Activated naive CD4-positive, alpha-beta T cell treated with anti-CD3 and anti-CD28 coated beads, Interleukin-2, amount 10 ng/mL, durations not matched to agents 7 days and 5 days (primary cell): ENCODE results near the gene SPPL2B.
"Not testable (repeated sequence)": the region's sequence is repeated elsewhere in the genome, so short reads cannot be mapped to it uniquely, and the experiment has no call there.

ENCODE experiments used
- CTCF ChIA-PET: fragments of 350-600 bp; sonication (Branson Sonifier 250); formaldehyde crosslinking; loops from one replicate; lab custom pipeline; 2021; ENCODE audit warnings: antibody characterized with exemption; lab: Charles Lee
- DNase-seq: peaks from one replicate; pipeline ENCODE4 v3.0.0-alpha.2; 2020
- H3K27ac Mint-ChIP-seq: one replicate; pipeline ENCODE4 v1.8.0; 2021; ENCODE audit warnings: mild to moderate bottlenecking, moderate library complexity, mixed read lengths
- H3K27me3 Mint-ChIP-seq: one replicate; pipeline ENCODE4 v1.8.0; 2021; ENCODE audit warnings: mild to moderate bottlenecking, mixed read lengths
- H3K36me3 Mint-ChIP-seq: one replicate; pipeline ENCODE4 v1.8.0; 2021; ENCODE audit warnings: mixed read lengths
- H3K4me1 Mint-ChIP-seq: one replicate; pipeline ENCODE4 v1.8.0; 2021; ENCODE audit warnings: mixed read lengths
- H3K4me3 Mint-ChIP-seq: one replicate; pipeline ENCODE4 v1.8.0; 2021; ENCODE audit warnings: mild to moderate bottlenecking, moderate library complexity, mixed read lengths
- H3K9me3 Mint-ChIP-seq: one replicate; pipeline ENCODE4 v1.8.0; 2021; ENCODE audit warnings: mixed read lengths

Gene SPPL2B

DNA sequence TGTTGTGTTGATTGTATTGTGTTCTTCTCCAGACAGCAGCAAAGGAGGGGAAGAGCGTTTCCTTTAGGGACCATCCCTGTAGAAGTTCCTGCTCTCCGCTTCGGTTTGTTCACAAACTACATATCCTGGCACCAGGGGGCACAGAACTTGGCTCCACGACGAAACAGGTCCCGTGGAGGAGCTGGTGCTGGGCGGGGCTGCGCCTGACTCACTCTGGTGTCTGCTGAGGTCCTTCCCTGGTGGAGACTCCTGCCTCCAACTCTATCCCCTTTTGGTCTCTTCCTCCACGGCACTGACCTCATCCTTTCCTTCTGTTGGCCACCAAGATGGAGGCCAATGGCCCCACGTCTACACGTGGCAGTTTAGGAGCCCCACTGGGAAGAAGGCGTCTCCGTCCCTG is 46.3 kb downstream of the SPPL2B start:
- Mint-ChIP-seq H3K9me3 (peaks cover 24% of the 10 kb centered on the region), H3K27ac (no peak overlapping the region), H3K4me3 (no peak overlapping the region), H3K27me3 (peaks cover 13% of the 10 kb centered on the region), H3K4me1 (peaks cover 3% of the 10 kb centered on the region), H3K36me3 (peaks cover 5% of the 10 kb centered on the region)
- no peak for DNase-seq
- CTCF ChIA-PET: no interaction called here

DNA sequence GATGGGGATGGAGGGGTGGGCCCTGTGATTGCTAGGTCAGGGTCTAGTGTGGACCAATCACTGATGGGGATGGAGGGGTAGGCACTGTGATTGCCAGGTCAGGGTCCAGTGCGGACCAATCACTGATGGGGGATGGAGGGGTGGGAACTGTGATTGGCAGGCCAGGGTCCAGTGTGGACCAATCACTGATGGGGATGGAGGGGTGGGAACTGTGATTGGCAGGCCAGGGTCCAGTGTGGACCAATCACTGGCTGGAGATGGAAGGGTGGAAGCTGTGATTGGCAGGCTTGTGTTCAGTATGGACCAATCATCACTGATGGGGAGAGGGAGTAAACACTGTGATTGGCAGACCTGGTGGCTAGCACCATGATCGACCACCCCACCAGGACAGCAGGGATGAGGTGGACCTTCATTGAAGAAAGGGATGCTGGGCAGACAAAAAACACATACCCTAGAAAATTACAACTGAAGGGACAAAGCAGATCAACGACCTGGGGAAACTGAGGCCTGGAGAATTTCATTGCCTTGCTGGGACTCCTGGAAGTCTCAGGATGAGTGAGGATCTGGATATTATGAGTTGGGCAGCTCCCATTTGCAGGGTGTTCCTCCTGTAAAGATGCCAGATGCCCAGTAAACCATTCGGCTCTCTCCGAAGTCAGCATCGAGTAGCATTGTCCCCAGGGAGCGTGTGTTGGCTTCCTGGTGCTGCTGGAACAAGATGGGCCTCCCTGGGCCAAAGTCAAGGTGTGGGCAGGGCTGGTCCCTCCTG is 47.1 kb downstream of the SPPL2B start:
- DNase-seq: no peak
- H3K9me3 Mint-ChIP-seq: peaks cover 27% of the 10 kb centered on the region
- H3K36me3 Mint-ChIP-seq: peaks cover 4% of the 10 kb centered on the region
- H3K4me1 Mint-ChIP-seq: peaks cover 2% of the 10 kb centered on the region
- CTCF ChIA-PET: no interaction called here
- no peak overlapping the region for H3K27ac Mint-ChIP-seq
- no peak overlapping the region for H3K4me3 Mint-ChIP-seq
- H3K27me3 Mint-ChIP-seq: peaks cover 13% of the 10 kb centered on the region

DNA sequence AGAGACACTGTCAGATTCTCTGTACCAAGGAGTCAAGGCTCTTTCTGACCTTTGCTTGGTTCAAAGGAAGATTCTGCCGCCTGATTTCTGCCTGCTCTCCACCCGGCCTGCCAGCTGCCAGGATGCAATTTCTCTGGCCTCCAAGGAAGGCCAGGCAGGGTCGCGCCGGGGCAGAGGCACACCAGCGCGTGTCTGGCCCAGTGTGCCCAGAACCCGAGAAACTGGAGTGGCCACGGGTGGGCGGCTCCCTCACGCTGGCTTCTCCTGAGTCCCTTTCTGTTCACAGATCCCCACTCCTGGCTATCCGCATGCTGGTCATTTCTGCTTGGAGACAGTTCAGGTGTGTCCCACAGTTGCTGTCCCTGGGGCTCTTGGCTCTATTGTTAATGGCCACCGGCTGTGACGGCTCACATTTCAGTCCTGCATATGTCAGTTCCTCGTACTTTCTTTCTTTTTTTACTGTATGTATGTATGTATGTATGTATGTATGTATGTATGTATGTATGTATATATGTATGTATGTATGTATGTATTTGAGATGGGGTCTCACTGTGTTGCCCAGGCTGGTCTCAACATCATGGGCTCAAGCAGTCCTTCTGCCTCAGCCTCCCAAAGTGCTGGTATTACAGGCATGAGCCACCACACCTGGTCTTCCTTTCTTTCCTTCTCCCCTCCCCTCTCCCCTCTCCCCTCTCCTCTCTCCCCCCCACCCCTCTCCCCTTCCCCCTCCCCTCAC is 48.5 kb downstream of the SPPL2B start:
- Mint-ChIP-seq H3K27ac (no peak overlapping the region), H3K4me1 (no peaks in the 10 kb centered on the region), H3K4me3 (no peak overlapping the region), H3K27me3 (peaks cover 5% of the 10 kb centered on the region), H3K9me3 (peaks cover 30% of the 10 kb centered on the region), H3K36me3 (peaks cover 4% of the 10 kb centered on the region)
- CTCF ChIA-PET: no interaction called here
- no peak for DNase-seq

DNA sequence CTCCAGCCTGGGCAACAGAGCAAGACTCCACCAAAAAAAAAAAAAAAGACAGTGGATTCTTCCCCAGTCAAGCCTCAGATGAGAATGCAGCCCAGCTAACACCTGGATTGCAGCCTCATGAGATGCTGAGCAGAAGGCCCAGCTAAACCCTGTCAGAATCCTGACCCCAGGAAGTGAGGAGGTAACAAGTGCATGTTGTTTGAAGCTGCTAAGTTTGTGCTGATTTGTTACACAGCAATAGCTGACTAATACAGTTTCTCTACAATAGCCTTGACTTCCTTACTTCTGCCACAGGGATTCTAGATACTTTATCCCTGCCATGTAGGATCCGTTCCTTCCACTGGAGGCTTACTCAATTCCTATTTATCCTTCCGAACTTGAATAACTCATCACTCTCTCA is 52.1 kb downstream of the SPPL2B start:
- H3K27ac Mint-ChIP-seq: no peak overlapping the region
- CTCF ChIA-PET: interaction anchor here (0.8 kb wide), 1 partner anchor 13 kb away, joined by 3 read pairs; no protein-coding TSS in a partner anchor
- DNase-seq: no peak
- peaks cover 4% of the 10 kb centered on the region for H3K36me3 Mint-ChIP-seq
- peaks cover 30% of the 10 kb centered on the region for H3K9me3 Mint-ChIP-seq
- H3K27me3 Mint-ChIP-seq: peaks cover 11% of the 10 kb centered on the region
- no peaks in the 10 kb centered on the region for H3K4me1 Mint-ChIP-seq
- no peak overlapping the region for H3K4me3 Mint-ChIP-seq

DNA sequence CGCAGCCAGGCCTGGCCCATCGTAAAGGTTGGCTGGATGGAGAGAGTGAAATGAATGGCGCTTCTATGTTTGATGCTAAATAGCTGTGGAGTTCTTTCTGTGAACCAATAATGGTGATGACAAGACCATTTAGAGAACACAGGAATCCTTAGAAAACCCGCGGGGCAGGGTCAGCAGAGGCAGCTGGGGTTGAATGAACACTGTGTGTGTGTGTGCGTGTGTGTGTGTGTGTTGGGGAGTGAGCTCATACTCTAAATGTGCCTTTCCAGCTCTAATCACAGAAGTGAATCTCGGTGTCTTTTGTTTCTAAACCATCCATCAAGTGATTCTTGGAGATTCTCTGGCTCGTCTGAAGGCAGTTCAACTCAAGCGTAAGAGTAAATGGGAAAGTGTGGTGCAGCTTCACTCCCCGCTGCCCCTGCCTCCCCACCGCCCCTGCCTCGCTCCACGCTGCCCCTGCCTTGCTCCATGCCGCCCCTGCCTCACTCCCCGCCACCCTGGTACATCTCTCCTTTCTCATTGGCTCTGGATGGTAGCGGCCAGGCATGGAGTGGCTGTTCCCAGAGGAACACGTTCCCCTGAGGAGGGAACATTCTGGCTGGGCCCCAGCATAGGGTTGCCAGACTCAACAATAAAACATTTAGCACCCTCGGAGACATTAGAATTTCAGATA is 52.8 kb downstream of the SPPL2B start:
- peaks cover 30% of the 10 kb centered on the region for H3K9me3 Mint-ChIP-seq
- no peak overlapping the region for H3K4me3 Mint-ChIP-seq
- H3K4me1 Mint-ChIP-seq: no peaks in the 10 kb centered on the region
- H3K36me3 Mint-ChIP-seq: peaks cover 4% of the 10 kb centered on the region
- H3K27ac Mint-ChIP-seq: no peak overlapping the region
- CTCF ChIA-PET: interaction anchor here (0.8 kb wide), 1 partner anchor 12 kb away, joined by 3 read pairs; no protein-coding TSS in a partner anchor
- DNase-seq: no peak
- H3K27me3 Mint-ChIP-seq: peaks cover 11% of the 10 kb centered on the region

DNA sequence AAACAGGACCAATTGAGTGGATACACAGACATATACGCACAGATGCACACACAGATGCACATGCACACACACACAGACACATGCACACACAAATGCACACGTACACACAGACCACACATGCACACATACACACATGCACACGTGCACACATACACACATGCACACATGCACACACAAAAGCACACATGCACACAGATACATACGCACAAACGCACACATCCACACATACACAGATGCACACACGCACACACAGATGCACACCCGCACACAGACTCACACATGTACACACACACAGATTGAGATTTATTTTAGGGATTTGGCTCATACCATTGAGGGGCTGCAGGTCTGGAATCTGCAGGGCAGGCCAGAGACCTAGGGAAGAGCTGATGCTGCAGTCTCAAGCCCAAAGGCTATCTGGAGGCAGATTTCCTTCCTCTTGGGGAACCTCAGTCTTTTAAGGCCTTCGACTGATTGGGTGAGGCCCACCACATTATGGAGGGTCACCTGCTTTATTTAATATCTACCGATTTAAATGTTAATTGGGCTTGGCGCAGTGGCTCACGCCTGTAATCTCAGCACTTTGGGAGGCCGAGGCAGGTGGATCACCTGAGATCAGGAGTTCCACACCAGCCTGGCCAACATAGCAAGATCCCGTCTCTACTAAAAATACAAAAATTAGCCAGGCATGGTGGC is 54.2 kb downstream of the SPPL2B start:
- CTCF ChIA-PET: no interaction called here
- Mint-ChIP-seq H3K4me1 (no peaks in the 10 kb centered on the region), H3K4me3 (no peak overlapping the region), H3K27ac (no peak overlapping the region), H3K9me3 (peaks cover 28% of the 10 kb centered on the region), H3K36me3 (peaks cover 3% of the 10 kb centered on the region), H3K27me3 (peaks cover 21% of the 10 kb centered on the region)
- no peak for DNase-seq

DNA sequence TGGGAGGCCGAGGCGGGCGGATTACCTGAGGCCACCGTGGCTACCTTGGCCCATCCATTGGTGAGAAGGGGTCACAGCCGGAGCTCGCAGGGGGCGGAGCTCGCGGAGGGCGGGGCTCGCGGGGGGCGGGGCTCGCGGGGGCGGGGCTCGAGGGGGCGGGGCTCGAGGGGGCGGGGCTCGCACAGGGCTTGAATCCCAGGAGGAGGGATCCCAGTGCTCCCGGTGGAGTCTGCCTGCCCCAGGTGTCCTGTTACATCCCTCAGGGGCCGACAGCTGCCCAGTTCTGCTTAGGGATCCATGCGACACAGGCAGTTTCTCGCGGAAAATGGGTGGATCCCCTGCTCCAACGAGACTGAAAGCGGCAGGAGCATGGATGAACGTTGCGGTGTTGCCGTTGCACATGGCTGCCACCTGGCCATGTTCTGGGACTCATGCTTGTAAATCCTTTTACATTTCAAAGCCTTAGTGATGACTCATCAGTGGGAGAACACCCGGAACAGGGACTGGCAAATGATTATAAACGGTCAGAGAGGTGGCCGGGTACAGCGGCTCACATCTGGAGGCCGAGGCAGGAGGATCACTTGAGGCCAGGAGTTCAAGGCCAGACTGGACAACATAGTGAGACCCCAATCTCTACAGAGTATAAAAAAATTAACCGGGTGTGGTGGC is 56.7 kb downstream of the SPPL2B start:
- Mint-ChIP-seq H3K27ac (no peak overlapping the region), H3K27me3 (peaks cover 35% of the 10 kb centered on the region), H3K4me1 (no peaks in the 10 kb centered on the region), H3K36me3 (peaks cover 1% of the 10 kb centered on the region), H3K9me3 (peaks cover 9% of the 10 kb centered on the region), H3K4me3 (no peak overlapping the region)
- DNase-seq: no peak
- CTCF ChIA-PET: no interaction called here

DNA sequence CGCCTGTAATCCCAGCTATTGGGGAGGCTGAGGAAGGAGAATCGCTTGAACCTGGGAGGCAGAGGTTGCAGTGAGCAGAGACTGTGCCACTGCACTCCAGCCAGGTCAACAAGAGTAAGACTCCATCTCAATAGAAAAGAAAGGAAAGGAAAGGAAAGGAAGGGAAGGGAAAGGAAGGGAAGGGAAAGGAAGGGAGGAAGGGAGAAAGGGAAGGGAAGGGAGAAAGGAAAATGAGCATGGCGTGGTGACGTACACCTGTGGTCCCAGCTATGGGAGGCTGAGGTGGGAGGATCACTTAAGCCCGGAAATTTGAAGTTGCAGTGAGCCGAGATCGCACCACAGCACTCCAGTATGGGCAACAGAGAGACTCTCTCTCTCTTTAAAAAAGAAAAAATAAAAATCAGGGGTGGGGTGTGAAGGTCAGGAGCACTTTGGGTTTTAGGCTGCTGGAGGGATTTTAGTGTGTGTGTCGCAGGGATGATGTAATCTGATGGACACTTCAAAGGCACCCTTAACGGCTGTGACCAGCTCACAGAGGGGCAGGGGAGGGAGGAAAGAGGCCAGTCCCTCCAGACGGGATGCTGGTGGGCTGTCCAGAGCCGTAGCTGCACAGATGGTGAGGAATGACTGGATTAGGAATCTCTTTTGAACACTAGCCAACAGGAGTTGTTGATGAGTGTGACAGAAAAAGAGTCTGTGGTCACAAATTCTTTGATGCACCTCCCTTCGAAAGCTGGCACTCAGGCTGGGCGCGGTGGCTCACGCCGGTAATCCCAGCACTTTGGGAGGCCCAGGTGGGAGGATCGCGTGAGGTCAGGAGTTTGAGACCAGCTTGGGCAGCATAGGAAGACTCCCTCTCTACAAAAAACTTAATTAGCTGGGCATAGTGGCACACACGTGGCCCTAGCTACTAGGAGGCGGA is 59.1 kb downstream of the SPPL2B start:
- Mint-ChIP-seq H3K9me3 (no peaks in the 10 kb centered on the region), H3K36me3 (no peaks in the 10 kb centered on the region), H3K4me3 (no peak overlapping the region), H3K27ac (no peak overlapping the region), H3K4me1 (peaks cover 4% of the 10 kb centered on the region), H3K27me3 (peaks cover 43% of the 10 kb centered on the region)
- CTCF ChIA-PET: no interaction called here
- DNase-seq: no peak

DNA sequence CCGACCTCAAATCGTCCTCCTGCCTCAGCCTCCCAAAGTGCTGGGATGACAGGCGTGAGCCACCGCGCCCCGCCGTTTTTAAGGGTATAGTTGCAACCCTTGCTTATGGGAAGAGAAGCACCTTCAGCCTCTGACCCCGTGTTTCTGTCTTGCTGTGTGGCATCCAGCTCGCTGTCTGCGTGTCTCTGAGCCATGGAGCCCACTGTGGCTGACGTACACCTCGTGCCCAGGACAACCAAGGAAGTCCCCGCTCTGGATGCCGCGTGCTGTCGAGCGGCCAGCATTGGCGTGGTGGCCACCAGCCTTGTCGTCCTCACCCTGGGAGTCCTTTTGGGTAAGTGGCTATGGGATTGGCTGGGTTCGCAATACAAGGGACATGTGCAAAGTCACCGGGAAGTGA is 61.1 kb downstream of the SPPL2B start:
- Mint-ChIP-seq H3K27ac (no peak overlapping the region), H3K27me3 (peaks cover 38% of the 10 kb centered on the region)

DNA sequence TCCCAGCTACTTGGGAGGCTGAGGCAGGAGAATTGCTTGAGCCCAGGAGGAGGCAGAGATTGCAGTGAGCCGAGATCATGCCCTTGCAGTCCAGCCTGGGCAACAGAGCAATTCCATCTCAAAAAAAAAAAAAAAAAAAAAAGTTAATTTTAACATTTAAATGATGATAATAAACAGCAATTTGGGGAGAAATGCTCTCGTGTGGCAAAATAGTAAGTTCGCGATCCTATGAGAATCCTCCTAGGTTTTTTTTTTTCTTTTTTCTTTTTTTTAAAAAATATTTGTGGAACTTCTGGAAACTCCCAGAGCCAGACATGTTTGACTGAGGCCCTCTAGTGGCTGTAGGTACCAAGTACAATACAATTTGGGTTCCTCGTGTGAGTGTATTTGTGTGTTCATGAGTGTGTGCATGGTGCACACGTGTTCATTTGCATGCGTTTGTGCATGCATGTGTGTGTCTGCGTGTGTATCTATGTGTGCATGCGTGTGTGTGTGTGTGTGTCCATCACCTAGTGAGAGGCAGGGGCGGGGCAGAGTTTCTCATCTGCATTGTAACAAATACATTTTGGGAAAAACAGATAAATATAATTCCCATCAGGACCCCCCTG is 62.7 kb downstream of the SPPL2B start:
- no peak overlapping the region for H3K4me3 Mint-ChIP-seq
- H3K36me3 Mint-ChIP-seq: no peaks in the 10 kb centered on the region
- CTCF ChIA-PET: interaction anchor here (0.7 to 4.2 kb wide), 9 partner anchors 62 to 552 kb away, joined by 3 to 19 read pairs (median 3); no protein-coding TSS in a partner anchor
- H3K27me3 Mint-ChIP-seq: peaks cover 38% of the 10 kb centered on the region
- peaks cover 24% of the 10 kb centered on the region for H3K4me1 Mint-ChIP-seq
- peak; percentile 56 for DNase-seq
- H3K9me3 Mint-ChIP-seq: no peaks in the 10 kb centered on the region
- no peak overlapping the region for H3K27ac Mint-ChIP-seq

More for the DNA sequence above, 61.1 kb downstream of the SPPL2B start:
- DNase-seq: no peak
- no peaks in the 10 kb centered on the region for H3K36me3 Mint-ChIP-seq
- H3K9me3 Mint-ChIP-seq: no peaks in the 10 kb centered on the region
- H3K4me1 Mint-ChIP-seq: peaks cover 19% of the 10 kb centered on the region
- CTCF ChIA-PET: interaction anchor here (1.1 kb wide), 1 partner anchor 94 kb away, joined by 3 read pairs; no protein-coding TSS in a partner anchor
- H3K4me3 Mint-ChIP-seq: no peak overlapping the region

DNA sequence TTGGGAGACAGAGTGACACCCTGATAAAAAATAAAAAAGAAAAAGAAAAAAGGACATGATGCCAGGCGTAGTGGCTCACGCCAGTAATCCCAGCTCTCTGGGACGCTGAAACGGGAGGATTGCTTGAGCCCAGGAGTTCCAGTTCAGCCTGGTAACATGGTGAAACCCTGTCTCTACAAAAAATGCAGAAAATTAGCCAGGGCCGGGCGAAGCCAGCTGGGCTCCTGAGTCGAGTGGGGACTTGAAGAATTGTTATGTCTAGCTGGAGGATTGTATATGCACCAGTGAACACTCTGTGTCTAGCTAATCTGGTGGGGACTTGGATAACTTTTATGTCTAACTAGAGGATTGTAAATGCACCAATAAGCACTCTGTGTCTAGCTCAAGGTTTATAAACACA is 63.9 kb downstream of the SPPL2B start:
- no peak for DNase-seq
- H3K36me3 Mint-ChIP-seq: no peaks in the 10 kb centered on the region
- CTCF ChIA-PET: interaction anchor here (0.8 to 4.2 kb wide), 11 partner anchors 20 to 252 kb away, joined by 3 to 19 read pairs (median 3); no protein-coding TSS in a partner anchor
- H3K27me3 Mint-ChIP-seq: peaks cover 34% of the 10 kb centered on the region
- no peaks in the 10 kb centered on the region for H3K9me3 Mint-ChIP-seq
- H3K4me3 Mint-ChIP-seq: no peak overlapping the region
- no peak overlapping the region for H3K27ac Mint-ChIP-seq
- peaks cover 24% of the 10 kb centered on the region for H3K4me1 Mint-ChIP-seq

DNA sequence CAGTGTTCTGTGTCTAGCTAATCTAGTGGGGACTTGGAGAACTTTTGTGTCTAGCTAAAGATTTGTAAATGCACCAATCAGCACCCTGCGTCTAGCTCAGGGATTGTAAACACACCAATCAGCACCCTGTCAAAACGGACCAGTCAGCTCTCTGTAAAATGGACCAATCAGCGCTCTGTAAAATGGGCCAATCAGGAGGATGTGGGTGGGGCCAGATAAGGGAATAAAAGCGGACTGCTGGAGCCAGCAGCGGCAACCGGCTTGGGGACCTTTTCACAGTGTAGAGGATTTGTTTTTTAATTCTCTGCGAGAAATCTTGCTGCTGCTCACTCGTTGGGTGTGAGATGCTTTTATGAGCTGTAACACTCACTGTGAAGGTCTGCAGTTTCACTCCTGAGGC is 64.4 kb downstream of the SPPL2B start:
- CTCF ChIA-PET: interaction anchor here (0.9 to 4.2 kb wide), 12 partner anchors 12 to 237 kb away, joined by 3 to 19 read pairs (median 3); partner anchors contain the start of gene PLEKHJ1
- not testable (repeated sequence) for H3K36me3 Mint-ChIP-seq, DNase-seq, H3K27ac Mint-ChIP-seq, H3K9me3 Mint-ChIP-seq, H3K4me3 Mint-ChIP-seq
- H3K4me1 Mint-ChIP-seq: peaks cover 24% of the 10 kb centered on the region
- peaks cover 28% of the 10 kb centered on the region for H3K27me3 Mint-ChIP-seq
